ENCODE measurements around the gene NKX6-1.

NKX6-1 gene

DNA sequence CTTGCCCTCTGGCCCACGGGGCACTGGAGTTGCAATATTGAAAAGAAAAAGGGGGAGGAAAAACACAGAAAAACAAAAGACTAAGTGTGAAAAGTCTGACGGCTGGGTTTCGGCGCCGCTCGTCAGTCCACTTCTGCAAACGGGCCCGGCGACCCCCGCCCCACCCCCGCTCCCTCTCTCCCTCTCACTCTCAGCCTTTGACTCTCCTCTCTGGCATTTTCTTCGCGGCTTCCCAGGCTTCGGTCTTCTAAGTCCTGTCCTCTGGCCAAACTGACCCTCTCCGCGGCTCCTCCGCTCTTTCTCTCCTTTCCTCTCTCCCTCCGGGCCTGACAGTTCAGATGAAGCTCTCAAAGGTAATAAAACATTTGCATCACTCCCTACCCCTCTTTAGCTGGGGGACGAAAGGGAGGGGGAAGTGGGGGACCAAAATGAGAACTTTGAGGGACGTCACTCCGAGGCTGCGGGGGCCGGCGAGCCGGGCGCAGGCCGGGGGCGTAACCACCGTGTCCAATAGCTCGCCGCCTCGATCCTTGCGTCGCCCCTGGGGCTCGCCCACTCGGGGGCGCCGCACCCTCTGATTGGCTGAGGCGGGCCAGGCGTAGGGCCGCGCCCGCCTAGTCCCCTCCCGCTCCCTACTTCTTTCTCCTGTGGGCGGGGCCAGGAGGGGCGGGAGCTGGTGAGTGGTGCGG is at the start of gene NKX6-1:
TSS of gene NKX6-1 (minus strand) at position 358 of the 689 bp plus-strand sequence. CDS start 1,064 bp downstream, outside the sequence.
- DNase-seq (ENCODE audit: low read depth), result peak; percentile 61

DNA sequence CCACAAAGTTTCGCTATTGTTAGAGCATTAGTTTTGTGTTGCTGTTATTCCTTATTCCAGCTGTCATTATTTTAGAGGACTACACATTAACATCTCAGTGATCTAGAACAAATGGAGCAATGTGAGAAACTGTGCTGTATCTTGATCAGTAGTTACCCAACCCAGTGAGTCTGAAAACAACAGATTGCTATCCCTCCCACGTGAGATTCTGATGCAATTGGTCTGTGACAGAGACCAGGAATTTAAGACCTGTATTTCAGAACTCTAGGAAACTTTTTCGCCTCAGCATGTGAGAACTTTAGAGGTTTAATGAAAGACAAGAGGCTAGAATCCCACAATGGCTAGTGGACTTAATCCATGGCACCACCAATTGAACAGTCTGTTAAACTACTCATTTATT is 48.1 kb upstream of the NKX6-1 start:
- no peak for DNase-seq (ENCODE audit: low read depth)

DNA sequence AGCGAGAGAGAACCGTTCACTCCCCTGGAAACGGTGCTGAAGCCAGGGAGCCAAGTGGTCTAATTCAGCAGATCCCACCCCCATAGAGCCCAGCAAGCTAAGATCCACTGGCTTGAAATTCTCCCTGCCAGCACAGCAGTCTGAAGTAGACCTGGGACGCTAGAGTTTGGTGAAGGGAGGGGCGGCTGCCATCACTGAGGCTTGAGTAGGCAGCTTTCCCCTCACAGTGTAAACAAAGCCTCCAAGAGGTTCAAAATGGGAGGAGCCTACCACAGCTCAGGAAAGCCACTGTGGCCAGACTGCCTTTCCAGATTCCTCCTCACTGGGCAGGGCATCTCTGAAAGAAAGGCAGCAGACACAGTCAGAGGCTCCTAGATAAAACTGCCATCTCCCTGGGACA is 46.0 kb upstream of the NKX6-1 start:
- DNase-seq (ENCODE audit: low read depth), result no peak

DNA sequence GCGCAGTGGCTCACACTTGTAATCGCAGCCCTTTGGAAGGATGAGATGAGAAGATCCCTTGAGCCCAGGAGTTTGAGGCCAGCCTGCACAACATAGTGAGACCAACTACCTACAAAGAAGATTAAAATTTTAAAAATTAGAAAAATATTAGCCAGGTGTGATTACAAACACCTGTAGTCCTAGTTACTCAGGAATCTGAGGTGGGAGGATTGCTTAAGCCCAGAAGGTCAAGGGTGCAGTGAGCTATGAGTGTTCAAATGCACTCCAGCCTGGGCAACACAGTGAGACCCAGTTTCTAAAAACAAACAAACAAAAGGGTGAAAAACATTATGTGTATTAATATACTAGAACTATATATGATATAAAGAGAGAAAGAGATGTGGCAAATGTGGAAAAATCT is 36.8 kb upstream of the NKX6-1 start:
- DNase-seq (ENCODE audit: low read depth), result no peak

DNA sequence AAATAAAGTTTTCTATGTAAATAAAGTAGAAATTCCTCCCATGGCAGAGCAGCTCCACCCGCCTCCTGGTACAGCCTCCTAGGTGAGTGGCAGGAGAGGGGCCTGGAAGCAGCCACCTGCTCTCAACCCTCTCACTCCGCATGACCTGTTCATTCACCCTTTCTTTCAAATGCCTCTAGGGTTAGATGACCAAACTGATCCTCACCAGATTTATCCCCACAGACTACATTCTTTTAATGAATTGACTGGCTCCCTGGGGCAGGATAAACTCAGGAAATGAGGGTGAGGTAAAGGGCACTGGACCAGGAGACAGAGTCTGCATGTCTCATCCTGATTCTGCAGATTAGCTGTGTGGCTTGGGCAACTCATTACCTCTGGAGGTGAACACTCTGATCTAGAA is 32.6 kb upstream of the NKX6-1 start:
- DNase-seq (ENCODE audit: low read depth), result peak; percentile 53

DNA sequence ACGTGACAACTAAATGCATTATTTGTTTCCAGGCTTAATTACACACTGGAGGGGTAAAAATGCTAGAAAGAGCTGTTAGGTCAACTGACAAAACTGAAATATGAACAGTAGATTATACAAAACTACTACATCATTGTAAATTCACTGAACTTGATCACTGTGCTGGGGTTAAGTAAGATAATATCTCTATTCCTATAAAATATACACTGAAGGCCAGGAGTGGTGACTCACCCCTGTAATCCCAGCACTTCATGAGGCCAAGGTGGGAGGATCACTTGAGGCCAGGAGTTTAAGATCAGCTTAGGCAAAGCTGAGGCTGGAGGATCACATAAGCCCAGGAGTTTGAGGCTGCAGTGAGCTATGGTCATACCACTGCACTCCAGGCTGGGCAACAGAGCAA is 31.8 kb upstream of the NKX6-1 start:
- peak; percentile 65 for DNase-seq (ENCODE audit: low read depth)

DNA sequence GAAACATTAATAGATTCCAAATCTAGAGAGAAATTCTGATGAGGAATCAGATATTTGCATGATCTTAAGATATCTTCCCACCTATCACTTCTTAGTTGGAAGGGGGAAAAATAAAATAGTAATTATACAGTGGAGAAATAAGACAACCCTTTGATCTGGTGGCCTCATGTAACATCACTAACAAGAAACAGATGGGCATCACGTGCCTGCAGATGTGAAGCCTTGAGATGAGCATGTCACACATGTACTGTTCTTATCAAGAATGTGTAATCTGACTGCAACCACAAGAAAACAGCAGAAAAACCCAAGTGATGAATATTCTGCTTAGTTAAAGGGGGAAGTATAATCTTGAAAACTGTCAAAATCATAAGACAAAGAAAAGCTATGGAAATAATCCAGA is 31.4 kb upstream of the NKX6-1 start:
- peak; percentile 20 for DNase-seq (ENCODE audit: low read depth)

DNA sequence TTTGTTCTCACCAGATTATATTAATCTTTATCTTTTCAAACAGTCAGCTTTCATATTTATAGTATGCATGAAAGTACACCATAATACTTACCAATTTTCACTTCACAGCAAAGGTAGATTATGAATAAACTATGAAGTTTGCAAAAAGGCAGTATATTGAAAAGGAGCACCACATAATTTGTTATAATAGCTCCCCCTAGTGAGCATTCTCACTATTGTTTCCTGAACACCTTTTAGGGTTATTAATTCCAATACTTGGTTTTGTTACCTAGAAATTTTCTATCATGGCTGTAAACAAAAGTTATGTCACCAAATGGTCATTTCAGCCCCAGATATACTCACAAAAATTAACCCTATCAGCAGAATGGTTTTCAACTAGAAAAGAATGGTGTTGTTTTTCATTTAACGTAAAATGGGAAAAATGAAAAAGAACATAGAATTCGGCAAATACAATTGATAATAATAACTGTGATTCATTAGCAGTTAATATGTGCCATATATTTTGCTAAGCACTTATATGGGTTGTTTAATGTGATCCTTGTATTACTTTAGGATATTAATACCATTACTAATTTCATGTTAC is 30.2 kb upstream of the NKX6-1 start:
- DNase-seq (ENCODE audit: low read depth), result peak; percentile 53

DNA sequence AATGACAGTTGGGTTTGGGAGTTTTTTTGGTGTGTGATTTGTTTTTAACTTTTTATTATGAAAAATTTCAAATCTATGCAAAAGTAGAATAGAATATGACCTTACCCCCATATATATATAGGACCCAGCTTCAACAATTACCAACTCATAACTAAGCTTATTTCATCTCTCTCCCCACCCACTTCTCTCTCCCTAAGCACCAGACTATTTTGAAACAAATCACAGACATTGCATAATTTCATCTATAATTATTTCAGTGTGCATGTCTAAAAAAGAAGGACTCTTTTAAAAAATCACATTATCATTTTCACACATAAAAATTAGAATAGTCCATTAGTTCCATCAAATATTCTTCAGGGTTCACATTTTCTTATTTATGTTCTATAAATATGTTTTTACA is 28.3 kb upstream of the NKX6-1 start:
- DNase-seq (ENCODE audit: low read depth), result no peak

DNA sequence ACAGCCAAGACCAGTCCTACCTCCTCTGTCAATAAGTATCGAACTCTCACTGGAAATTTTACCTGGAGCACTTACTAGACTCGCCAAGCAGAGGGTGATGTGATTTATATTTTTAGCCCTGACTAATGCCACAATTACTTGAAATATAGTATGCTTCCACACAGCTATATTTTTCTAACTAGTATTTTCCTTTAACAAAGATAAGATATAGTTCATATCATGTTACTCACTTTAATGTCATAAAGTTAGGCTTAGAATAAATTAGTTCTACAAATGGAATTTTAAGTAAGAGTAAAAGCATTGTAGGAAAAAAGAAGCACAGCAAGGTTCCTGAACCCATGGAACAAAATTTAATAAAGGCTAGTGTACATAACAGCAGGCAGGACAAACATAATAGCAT is 16.0 kb upstream of the NKX6-1 start:
- DNase-seq (ENCODE audit: low read depth), result no peak

DNA sequence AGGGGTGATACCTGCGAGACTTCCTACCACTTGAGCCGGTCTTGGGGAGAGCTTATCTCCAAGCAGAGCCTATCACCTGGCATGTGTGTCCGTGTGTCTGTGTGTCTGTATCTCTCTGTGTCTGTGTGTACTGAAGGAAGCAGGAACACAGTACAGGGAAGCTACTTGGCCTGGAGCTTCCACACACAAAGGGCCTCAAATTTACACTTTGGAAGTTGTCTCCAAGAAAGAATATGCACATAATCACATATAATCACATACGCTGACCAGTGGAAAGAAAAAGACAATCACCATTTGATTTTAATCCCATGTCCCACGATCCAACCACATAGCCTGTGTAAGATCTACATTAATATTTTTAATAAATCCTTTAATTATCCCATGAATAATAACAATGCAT is 13.2 kb upstream of the NKX6-1 start:
- DNase-seq (ENCODE audit: low read depth), result no peak

DNA sequence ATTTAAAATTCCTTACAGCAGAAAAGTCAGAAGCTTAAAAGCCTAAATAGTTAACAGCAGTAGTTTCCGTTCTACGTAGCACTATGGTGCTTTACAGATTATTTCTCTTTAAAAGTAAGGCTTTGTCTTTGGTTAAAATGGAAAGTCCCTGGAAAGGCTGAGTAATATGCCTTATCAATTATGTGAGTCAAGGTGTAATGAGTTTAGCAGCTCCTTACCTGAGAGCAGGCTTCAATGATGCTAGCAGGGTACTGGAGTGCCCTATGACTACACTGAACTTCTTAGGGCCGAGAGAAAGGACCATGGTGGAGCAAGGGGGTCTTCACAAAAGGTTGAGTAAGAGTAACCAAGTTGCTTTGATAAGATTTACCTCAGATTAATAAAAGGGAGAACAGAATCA is 12.6 kb upstream of the NKX6-1 start:
- no peak for DNase-seq (ENCODE audit: low read depth)

DNA sequence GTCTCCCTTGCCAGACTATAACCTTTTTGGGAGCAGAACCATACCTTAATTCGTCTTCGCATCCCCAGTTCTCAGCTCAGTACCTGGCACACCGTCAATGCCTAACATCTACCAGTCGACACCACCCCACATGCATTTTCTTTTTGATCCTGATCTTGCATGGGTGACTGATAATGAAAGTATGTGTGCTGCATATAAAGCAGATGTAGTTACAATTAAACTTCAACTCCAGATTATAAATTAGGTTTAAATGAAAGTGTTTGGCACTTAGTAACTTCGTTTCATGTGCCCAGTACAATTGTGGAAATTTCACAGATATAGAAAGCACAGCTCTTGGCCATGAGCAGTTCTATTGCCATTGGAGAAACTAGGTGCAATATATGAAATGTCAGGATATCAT is 8.8 kb upstream of the NKX6-1 start:
- peak; percentile 9 for DNase-seq (ENCODE audit: low read depth)

DNA sequence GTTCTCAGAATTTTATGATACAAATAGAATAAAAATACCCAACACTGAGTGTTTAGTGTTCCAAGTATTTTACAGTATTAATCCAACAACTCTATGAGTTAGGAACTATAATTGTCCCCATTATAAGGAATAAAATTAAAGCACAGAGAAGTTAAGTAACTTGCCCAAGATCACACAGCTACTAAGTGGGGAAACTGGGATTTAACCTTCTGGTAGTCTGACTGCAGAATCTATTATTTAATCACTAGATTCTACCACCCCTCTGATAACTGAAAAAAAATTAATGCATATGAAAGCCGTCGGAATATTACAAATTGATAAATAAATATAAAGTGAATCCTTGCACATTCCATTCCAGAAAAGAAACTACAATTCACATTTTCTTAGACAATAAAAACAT is 5.7 kb upstream of the NKX6-1 start:
- no peak for DNase-seq (ENCODE audit: low read depth)

DNA sequence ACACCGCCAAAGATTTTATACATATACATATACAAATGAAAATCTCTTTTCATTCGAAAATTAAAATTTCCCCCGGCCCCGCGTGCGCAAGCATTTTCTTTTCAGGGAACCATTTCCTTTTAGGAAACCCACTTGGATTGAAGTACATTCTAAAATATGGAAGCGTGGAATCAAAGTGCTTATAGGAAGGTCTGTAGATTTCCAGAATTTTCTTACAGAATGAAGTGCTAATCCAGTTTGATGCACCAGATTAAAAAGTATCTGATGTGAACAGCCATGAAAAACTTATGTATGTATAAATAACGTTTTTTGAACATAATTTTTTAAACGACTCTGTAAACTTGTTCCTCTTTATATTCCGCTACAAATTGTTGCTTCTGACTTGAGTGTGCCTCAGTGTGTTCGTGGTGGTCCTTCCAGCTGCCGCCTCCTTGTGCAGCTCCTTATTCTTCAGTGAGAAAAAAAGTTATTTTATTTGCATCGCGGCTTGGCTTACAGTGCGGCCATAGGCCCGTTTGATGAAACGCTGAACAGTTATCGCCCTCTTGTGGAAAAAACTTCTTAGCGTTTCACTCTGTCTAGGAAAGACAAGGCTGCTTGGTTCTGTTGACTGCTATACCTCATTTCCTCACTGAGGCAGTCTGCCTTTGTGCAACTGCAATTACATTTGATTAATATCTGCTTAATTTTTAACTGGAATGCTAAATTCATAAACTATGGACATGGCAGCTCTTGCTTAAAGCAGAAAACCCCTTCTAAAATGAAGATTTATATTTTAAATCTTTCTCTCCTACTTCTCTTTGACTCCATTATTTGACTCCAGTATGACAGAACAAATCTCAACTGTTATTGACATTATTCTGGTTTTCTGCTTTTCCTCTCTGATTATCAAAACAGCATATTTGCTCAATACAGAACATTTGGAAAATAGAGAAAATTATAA is 4.7 kb upstream of the NKX6-1 start:
- DNase-seq (ENCODE audit: low read depth), result peak; percentile 74

DNA sequence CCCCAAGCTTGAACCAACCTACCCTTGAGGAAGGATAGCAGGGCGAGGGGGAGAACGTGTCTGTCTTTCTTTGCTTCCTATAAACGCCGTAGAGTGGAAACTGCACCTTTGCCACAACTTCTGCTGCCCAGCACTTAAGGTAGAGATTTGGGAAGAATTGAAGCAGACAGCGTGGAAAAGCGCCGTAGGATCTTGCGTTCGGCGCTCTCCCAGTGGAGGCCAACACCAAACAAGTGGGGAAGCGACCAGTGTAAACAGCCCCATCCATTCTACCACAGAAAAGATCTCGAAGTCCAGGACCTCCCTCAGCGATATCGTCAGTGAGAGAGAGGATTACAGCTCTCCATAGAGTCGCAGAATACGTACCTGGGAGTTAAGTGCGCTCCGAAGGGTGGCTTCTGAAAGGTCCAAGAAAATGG is 3.9 kb upstream of the NKX6-1 start:
- no peak for DNase-seq (ENCODE audit: low read depth)

DNA sequence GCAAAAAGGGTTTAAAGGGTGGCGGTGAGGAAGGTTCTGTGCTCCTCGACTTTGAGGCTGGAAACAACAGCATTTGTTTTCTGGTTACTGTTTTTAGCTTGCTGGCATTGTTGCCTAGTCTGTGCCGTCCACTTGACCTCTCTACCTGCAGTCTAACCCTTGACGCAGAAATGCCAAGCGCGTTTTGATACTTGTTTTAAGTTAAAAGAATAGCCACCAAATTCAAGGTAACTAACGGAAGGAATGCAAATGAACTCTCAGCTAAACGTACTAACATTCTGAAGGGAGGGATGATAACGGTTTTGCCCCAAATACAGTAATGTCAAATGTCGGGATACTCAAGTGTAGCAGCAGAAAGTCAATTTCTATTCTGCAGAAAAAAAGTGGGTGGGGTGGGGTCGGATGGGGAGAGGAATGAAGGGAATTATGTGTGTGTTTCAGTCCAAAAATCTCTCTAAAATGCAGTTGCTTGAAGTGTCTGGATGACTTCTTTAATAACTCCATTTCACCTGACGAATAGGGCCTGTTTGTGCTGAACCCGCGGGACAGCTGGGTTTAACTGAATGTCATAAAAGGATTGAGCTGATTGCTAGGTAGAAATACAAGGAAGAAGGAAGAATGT is 3.4 kb upstream of the NKX6-1 start:
- DNase-seq (ENCODE audit: low read depth), result no peak

DNA sequence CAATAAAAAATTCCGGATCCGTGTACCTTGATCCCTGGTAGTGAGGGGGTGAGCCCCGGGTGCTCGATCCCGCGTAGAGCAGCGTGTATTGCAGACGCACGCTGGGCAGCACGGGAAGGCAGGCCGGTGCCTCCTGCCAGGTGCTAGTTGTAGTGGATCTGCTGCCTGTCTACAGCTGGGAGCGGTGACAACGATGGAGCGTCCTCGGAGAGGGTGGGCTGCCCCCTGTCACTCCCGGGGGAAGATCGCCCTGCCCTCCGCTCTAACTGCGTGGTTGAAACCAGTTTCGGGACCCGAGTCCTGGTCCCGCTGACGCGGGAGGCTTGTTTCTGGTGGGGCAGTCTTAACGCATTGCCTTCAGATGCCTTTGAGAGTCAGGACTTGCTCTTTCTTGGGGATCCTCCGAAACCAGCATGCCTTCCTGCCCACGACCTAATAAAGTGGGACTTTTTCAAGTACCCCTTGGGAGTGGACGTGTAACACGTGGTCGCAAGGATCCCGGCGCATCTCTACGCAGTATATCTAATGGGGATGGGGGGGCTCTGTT is 2.7 kb upstream of the NKX6-1 start:
- DNase-seq (ENCODE audit: low read depth), result no peak

DNA sequence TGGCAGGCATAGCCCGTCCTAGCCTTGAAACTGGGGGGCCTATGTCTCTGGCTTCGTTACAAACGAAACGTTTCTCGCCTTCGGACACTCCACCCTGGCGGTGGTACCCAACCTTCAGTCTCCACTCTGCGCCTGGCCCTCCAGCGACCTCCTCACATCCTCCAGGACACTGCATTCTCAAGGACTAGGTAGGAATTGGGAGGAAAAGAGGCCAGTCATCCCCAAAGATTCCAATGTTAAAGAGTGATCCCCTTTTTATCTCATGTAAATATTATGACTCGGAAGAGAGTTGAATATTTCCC is 2.1 kb upstream of the NKX6-1 start:
- DNase-seq (ENCODE audit: low read depth), result no peak

DNA sequence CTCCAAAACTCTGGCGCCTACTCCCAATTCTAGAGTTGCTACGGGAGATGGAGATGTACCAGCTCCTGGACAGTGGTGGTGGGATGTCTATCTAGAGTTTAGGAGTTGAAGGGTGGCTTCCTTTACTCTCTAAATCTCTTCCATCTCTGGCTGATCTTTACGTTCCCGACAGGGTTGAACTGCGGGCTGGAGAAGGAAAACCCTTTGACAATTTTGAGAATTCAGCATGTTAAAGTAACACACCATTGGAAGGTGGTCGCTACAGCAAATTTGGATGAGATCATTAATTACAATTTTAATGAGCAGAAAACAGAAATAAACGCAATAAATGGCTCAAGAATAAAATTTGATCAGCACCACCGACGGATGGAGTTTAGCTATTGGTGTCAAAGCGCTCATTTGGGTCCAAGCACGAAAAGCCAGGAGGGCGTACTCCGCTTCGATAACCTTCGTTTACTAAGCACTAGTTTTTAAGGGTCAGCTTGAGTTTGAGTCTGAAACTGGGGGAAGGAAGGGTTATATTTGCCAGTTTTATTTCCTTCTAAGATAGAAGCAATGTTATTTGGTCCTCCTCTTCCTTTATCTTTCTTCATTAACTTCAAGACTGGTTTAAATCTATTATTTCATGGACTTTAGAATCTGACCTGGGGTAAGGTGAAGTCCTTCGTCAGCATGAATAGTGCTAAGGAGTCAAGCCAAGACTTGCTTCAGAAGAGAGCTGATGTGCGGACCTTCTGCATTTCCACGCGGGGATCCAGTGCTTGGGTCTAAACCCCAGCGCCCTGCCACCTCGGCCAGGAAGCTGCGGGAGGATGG is 1.5 kb upstream of the NKX6-1 start:
- no peak for DNase-seq (ENCODE audit: low read depth)

DNA sequence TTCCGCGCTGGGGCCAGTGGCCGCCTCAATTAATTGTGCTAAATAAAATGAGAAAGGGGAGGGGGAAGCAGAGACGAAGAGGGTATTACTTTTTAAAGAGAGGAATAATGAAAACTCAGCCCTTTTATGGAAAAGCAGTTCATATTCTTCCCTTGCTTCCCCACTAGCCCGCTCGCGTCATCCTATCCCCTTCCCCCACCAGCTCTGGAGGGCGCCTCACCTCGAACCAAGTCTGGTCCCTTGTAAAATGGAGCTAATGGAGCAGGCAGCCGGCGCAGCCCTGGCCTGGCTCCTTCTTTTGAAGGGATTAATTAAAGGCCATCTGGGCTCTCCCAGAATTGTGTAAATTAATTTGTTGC is 511 bp upstream of the NKX6-1 start:
- no peak for DNase-seq (ENCODE audit: low read depth)

Measured in ELR (cell line).